ENCODE data around the gene CELF4.
"Not testable (repeated sequence)": the region's sequence is repeated elsewhere in the genome, so short reads cannot be mapped to it uniquely, and the experiment has no call there.

Gene CELF4

DNA sequence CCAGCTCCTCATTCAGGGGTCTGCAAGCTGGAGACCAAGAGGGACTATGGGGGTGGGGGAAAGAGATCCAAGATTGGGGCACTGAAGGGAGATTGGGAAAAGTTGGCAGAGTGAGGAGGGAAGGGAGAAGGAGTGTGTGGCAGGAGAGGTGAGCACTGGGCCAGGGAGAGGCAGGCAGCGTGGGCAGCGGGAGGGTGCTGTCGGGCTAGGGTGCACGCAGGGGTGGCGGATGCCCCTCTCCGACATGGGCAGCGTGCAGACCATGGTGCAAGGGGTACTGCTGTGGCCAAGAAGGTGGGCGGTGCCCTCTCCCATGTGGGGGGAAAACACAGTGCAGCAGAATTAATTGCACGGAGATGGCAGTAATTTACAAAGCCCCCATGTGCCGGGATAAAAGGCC, 74.1 kb downstream of the CELF4 start:
- DNase-seq, result no peak

DNA sequence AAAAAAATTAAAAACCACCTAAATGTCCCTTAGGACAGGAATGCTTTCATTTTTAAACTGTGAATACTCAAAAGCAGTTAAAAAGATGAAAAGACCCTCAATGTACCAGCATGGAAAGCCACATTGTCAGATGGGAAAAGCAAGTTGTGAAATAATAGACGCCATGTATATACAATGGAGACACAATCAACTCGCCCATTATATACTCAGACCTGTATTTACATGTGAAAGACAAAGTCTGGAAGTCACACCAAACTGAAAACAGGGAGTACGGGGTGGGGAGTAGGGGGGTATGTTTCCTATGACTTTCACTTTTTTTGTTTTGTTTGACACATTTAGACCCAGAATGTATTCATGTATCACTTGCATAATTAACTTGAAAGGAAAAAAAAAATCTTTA, 75.6 kb downstream of the CELF4 start:
- DNase-seq, result no peak

DNA sequence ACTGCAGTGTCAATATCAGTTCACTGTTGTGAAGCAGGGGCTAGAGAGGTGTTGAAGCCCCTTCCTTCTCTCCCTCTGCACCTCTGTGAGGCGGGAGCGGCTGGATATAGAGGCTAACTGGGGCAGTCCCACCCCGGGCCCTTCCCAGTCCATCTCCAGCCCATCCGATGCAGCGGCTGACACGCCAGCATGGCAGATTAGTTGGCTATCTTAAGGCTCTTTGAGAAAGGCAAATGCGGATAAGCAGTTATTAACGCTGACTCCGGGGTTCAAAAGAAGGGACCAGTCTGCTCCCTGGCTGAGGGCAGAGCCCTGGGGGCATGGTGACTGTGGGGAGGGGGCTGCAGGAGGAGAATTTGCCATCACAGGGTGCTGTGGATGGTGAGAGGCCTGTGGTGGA, 76.6 kb downstream of the CELF4 start:
- no peak for DNase-seq

DNA sequence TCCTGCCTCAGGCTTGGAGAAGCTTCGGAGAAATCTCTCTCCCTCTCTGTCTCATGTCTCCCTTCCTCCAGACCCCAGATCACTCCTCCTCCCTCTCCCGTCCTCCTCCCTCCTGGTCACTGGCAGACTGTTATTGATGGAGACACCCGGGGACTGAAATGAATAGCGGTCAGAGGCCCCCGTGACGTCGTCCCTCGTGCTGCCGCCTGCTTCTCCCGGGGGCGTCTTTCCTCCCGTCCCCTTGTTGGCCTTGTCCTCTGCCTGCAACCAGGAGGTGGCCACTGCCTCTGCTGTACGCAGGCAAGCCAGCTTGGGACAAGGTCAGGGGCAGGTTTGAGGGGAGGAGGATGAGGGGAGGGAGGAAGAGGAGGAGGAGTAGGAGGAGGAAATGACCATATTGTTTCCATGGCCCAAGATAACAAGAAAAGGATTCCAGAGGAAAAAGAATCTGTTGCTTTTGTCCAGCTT, 78.2 kb downstream of the CELF4 start:
- no peak for DNase-seq

DNA sequence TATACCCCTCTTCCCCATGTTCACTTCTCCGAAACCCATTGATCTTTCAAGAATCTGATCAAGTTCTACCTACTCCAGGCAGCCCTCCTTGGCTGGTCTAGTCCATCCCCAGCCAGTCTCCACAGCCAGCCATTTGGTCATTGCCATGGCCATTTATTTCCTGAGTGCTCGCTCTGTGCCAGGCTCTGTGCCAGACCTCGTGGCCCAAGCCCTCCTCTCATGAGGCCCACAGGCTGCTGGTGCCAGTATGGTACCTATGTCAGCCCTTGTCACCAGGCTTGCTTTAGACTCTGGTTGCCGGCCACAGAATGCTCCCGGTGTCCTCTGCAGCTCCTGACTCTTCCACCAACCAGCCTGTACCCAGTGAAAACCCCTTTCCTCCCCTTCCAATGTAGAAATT, 78.8 kb downstream of the CELF4 start:
- no peak for DNase-seq

DNA sequence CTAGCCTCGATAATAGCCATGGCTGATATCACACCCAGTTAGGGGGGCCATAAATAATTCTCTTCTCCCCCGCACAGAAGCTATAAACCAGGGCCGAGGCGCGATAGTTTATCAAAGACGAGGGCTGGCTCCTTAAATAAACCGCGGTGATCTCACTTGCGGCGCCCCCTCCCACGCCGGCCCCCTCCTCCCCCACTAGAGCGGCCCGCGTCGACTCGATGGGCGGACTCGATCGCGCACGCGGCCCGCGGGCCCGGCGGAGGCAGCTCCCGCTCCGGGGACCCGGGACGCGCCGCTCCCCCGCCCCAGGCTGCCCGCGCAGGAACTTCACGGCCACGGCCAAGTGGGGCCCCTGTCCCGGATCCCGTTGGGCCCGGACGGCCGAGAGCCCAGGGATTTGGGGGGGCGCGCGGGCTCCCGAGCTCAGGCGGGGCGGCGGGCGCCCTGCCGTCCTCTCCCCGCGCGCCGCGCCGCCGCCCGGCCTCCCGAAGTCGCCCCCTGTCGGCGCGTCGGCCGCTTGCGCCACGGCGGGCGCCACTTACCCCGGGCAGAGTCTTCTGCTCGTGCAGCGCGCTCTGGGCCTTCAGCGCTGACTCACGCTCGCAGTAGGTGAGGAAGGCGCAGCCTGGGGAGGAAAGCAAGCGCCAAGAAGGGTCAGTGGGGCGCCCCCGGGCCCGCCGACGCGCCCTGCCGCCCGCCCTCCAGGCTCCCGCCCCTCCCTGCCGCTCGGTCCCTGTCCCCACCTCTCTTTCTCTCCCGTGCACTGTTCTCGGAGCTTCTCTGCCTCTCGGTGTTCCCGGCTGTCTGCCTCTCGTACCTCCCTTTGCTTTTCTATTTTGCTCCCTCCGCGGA, 80.4 kb downstream of the CELF4 start:
- peak; percentile 46 for DNase-seq

DNA sequence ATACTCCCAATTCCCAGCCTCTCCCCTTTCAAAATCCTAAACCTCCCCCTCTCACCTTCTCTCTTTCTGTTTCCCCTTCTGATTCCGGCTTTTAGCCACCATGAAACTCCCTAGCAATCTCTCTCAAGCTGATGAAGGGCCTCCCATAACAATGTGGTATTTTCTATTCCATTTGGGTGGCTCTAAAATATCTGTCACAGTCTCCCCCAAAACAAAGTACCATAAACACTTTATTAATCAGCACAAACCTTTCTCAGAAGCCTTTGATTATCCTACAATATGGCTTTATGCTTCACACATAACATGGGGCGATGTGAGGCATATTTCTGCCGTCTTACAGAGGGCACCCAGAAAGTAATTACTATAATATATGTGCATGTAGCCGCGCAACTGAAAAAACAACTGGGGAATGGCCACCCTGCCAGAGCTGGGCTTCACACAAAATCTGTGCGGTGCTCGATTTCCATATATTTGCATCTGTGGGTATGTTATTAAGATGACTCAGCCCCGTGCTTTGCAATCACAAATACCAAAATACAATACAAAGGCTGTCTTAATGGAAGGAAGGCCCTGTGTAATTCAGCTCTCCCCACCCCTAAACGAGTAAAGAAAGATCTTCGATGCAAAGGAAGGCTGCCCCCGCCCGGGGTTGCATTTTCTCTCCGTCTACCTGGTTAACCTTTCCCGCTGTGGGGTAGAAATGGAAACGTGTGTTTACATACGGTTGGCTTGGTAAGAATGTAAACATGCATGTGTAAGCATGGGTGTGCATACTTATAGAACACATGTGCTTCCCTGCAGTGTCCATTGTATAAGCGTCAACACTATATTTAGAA, 81.4 kb downstream of the CELF4 start:
- DNase-seq, result no peak

DNA sequence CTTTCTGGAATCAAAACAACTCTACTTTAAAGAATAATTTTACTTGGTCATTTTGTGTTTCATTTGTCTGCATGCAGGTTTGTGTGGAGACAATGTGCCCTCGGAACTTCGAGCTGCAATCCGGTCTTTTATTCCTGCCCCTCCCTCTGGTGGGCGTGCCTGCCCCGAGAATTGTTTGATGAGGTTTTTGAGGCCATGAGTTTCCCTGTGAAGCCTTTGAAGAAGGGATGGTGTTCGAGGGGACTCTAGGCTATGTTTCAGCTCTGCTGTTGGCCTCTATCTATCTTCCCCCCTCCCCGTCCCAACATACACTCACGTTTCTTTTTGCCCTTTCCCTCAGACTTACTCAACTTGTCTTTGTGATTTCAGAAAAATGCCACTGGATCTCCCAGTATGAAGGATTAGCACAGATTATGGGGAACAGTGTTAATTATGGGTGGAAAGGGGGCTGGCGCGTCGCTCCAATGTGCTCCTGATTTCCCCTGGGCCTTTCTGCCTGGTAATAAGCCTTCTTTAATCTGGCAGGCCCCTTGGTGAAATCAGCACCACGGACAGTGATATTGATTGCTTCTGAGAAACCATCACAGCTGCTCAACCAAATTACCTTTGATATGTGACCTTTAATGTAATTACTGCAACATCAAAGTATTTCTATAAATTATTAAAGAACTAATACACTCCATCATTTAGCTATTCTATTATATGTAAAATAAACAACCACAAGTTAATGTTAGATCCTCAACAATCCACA, 82.2 kb downstream of the CELF4 start:
- no peak for DNase-seq

DNA sequence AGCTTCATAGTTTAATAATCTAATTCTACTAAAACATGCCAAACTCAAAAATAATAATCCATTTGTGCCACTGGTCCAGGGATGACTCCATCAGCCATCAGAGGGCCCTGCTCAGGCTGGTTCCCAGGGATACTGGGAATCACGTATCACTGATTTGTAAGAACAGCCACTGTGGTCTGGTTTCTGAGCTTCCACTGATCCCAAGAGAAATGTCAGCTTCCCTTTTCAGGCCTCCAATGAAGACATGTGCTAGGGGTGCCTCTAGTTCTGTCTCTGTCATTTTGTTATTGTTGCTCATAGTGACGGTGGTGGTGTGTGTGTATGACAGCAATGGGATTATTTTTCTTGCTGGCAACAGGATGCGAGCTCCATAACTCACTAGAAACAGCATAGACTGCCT, 83.2 kb downstream of the CELF4 start:
- no peak for DNase-seq

DNA sequence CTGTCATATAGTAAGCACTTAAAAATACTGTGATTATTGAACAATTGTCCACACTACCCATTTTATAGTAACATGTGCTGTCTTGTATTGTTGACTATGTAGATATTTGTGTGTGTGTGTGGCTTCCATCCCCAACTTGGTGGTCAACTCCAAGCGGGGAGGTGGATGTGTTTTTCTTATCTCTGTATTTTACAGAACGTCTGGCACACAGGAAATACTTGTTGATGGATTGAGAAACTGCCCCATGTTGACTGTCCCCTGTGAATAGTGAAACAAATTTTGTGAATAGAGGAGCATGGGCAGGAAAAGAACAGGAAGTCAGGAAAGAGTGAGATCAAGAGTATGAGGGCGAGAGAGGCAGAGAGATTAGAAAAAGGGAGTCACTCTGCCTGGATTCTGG, 83.6 kb downstream of the CELF4 start:
- DNase-seq, result no peak

DNA sequence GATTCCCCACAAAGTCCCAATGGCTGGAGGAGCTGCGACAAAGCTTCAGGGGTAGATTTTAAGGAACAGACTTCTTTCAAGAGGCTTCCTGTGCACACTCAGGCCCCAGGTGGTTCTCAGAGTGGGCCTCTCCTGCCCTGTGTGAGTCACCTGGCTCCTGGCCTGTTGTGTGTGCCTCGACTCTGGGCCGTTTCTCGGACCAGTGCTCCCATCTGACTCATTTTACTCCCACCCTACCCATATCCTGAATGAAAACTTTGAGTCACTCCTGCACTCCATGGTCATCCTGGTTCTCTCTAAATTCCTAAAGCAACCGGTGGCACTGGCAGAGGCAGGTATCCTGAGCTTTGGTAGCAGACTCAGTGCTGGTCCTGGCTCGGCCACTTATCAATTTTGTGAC, 84.1 kb downstream of the CELF4 start:
- DNase-seq, result no peak

DNA sequence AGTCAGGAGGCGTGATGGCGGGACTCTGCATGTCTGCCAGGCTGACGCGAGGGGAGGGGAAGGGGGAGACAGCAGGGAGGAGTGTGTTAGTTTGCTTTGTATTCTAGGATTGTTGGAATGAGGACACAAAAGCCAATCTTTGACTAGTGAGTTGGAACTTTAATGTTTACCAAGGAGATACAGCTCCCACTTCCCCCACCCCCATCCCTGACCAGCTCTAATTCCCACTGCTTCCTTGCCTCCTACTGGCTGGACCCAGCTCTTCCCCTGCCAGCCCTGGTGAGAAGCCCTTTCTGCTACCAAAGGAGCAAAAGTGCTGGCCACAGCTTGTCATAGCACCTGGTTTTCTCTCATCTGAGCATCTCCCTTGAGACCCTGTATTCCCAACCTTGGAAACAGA, 84.5 kb downstream of the CELF4 start:
- no peak for DNase-seq

DNA sequence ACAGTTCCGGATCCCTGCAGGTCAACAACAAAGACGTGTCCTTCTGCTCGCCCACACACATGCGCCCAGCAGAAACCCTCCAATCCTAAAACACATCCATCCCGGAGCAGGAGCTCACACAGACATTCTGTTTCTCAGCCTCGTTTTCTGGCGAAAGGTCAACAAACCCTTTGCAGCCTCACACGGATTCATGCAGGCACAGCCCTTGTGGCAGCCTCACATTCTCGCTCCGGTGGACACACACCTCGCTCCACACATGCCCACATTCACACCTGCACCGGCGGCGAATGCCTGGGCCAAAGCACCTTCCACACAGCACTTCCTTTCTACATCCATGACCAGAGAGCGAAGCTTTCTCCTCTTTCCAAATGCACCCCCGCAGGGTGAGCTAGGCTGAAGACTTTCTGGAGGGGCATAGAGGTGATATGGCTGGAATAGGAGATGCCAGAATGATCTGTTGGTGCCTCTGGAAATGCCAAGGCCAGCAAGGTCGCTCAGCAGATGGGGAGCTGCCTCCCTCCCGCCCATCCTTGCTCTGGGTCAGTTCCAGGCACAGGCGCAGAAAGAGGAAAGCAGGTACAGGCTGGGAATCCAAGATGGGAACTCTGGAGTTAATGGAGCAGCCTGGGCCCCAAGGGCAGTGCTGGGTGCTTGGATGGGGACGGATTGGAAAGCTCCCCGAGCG, 88.8 kb downstream of the CELF4 start:
- no peak for DNase-seq

DNA sequence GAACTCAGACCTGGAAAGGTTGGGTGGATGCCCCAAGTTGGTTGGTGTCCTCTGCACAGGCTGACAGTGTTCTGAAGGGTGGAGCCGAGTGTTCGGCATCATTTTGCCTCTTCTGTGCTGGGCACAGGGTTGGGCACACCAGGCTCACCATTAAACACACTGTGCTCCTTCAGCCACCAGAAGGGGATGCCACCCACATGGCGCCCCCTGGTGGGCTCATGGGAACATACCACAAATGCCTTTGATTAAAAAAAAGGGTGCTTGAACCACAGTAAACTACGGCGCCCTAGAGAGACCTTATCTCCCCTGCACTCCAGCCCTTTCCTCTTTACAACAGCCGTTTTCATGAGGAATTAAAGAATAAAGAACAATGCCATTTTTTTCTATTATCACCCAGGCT, 89.4 kb downstream of the CELF4 start:
- peak; percentile 55 for DNase-seq

DNA sequence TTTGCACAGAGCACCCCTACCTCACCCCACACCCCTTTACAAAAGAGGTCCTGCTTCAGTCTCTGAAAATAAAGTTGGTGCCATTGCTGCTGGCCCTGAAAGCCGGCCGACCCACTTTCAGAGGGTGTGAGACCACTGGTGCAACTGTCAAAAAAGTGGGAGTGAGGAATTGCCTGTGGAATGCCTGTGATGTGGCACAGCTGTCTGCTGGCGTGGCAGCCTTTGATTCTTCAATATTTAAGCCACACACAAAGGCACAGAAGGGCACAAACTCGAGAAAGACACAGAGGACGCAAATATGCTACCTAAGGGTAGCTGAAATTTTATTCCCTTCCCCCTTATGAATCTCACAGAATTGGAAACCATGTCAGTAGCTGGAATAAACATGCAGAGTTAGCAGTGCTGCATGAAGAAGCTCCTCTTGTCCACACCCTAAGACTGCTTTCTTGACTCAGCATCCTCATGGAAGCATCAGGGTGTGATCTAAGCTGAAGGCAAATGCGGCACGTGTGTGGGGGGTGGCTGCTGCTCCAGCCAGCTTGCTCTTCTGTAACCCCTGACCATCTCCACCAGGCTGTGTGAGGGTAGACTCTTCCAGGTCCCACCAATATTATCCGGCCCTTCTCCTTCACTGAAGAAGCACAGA, 92.3 kb downstream of the CELF4 start:
- no peak for DNase-seq

DNA sequence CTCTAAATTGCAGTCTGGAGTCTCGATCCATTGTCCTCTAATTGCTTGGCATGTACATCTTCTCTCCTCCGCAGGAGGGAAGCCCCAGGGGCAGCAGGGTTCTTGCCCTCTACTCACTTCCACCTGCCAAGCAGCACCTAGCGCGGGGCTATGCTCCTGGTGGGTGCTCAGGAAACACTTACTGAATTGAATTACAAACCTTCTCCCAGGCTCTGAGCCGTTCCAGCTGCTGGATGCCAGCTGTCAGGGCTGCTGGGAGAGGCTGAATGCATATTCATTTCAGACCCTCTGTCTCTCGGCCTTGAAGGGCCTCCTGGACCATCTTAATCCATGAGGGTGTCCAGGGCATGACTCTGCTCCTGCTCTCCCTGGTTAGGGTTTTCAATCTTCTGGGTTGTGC, 94.0 kb downstream of the CELF4 start:
- DNase-seq, result no peak

DNA sequence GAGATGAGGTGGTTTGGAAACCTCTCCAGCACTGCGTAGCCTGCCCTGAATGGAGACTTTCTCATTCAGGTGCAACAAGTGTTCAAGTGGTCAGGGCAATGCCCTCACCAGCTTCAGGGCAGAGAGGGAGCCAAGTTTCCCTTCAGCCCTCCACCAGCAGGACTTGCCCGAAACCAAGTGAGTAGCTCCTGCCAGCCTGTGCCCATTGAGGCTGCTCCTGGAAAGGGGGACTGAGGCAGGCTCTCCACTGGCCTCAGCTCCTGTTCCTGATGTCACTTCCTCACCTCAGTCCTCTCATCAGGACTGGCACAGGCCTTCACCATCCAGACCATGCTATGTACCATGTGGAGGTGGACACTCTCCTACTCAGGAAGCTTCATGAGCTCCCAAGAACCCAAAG, 94.6 kb downstream of the CELF4 start:
- DNase-seq, result no peak

DNA sequence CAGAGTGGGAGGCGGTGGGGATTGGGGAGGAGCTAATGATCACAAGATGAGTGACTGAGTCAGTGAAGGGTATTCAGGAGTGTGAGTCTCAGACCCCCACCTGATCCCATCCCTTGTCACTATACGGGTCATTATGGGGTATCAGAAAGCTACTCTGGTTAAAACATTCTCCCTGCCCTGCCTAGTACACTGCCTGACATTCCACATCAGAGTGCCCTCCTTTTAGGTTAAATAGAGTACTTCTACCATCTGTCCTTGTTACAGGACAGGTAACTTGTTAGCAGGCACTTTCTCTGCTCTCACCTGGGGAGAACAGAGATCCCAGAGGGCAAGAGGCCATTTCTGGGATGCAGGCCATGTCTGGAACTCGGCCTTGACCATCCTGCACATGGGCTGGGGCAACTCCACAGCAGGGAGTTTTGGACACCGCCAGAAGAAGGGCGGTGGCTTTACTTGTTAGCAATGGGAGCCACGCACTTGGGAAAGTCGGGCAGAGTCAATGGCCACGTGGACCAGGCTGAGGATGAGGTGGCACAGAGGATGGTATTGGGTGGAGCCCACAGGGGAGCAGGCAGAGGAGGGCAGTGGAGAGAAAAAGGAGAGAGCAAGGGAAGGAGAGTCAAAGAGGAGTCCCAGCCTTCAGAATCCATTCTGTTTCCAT, 98.5 kb downstream of the CELF4 start:
- no peak for DNase-seq

DNA sequence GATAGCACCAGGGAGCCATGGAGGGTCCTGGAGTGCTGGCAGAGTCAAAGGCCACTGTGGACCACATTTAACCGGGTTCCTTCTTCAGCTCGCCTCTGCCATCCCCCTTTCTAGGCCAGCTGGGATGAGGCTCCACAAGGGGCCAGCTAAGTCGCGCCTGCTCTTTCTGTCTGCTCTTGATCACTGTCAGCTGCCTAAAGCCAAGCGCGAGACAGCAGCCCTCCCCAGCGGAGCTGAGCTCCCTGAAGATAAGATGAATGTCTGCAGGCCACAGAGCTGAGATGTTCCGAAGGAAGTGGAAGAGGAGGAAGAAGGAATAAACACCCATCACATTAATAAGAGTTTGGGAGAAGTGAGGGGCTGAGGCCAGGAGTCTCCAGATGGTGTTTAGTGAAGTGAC, 99.6 kb downstream of the CELF4 start:
- no peak for DNase-seq

DNA sequence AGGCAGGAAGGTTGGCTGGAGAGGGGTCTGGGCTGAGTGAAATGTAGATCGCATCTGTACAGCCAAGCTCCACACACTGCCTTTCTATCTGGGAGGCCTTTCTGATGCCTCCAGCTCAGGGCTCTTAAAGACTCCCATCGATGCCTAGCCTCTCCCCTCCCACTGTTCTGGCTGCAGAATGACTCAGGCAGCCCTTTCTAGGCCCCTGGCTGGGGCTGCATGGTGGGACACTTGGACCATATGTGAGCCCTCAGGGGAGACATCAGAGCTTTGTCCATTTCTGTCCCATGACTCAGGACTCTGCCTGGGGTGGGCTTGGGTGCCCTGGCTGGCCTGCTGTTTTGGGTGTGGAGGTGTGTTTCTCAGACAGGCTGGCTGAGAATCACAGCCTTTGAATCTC, 101.3 kb downstream of the CELF4 start:
- DNase-seq, result no peak

DNA sequence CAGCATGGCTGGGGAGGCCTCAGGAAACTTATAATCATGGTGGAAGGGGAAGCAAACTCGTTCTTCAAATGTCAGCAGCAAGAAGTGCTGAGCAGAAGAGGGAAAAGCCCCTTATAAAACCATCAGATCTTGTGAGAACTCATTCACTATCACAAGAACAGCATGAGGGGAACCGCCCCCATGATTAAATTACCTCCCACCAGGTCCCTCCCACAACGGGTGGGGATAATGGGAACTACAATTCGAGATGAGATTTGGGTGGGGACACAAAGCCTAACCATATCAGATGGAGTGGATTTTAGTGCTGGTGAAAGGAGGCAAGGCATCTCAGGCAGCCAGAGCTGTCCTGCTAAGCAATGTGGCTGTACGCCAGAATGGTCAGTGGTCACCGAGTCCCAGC, 104.3 kb downstream of the CELF4 start:
- not testable (repeated sequence) for DNase-seq

DNA sequence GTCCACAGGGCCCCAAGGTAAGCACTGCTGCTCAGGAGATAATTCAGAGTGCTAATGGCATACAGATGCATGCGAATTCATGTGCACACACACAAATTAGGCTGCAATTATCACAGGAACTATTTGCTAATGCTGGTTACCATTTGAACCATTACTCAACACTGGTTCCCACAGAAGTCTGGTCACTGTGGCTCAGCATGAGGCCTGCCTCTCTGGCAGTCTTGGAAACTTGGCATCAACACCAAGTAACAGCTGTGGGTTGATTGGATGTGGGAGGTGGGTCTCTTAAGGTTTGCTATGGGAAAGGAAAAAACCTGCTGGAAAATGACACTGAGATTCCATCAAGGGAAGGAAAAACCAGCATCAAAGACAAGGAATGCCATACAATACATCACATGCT, 105.0 kb downstream of the CELF4 start:
- no peak for DNase-seq

Data from stimulated activated CD8-positive, alpha-beta memory T cell treated with anti-CD3 and anti-CD28 coated beads, Interleukin-4, amount 100 ng/mL, for 48 hours (primary cell).